Panc1 (cell line): ENCODE results near the gene RNF175. TPM values are rescaled to one million over a fixed set of nuclear protein-coding genes. Genes with fewer than 3 reads are reported as not detected.

Source experiments
- ATAC-seq: fragments of 200-7000 bp; cut with Tn5 transposase; 2 replicates; pipeline ENCODE4 v1.9.1; 2020; ENCODE audit warnings: mild to moderate bottlenecking, moderate library complexity
- BruUV-seq: library from RNA; stranded (reverse); fragments of 400-500 nt; replicated peaks from 2 replicates; lab custom pipeline; 2021; lab: Mats Ljungman, UMichigan
- CTCF ChIA-PET: fragments of 300-600 bp; sonication (Branson Sonifier 250); formaldehyde crosslinking; loops from one replicate; lab custom pipeline; 2022; ENCODE audit warnings: antibody characterized with exemption; lab: Charles Lee
- POLR2A ChIA-PET: fragments of 300-600 bp; sonication (Branson Sonifier 250); formaldehyde crosslinking; loops from one replicate; lab custom pipeline; 2022; ENCODE audit warnings: antibody characterized with exemption; lab: Charles Lee
- DNase-seq: peaks from one replicate; pipeline ENCODE4 v3.0.0-alpha.2; 2010; ENCODE audit warnings: low read depth, low spot score
- H3K27ac ChIP-seq: 2 replicates; pipeline ENCODE4 v1.5.1; 2011; ENCODE audit warnings: mild to moderate bottlenecking, low read length, inconsistent platforms
- H3K27me3 ChIP-seq: fragments of 200-500 bp; sonication (Bioruptor generic); 2 replicates; pipeline ENCODE4 v1.6.0; 2014; ENCODE audit warnings: low read length, inconsistent platforms; ENCODE audit not compliant: control insufficient read depth, insufficient read depth
- H3K36me3 ChIP-seq: fragments of 200-500 bp; sonication (Bioruptor generic); 2 replicates; pipeline ENCODE4 v1.5.1; 2014; ENCODE audit warnings: inconsistent platforms, mild to moderate bottlenecking, low read length, moderate library complexity; ENCODE audit not compliant: control insufficient read depth, insufficient read depth
- H3K4me1 ChIP-seq: 2 replicates; pipeline ENCODE4 v1.5.1; 2011; ENCODE audit warnings: inconsistent platforms, mild to moderate bottlenecking, low read length, moderate library complexity; ENCODE audit not compliant: control insufficient read depth, insufficient read depth
- H3K4me3 ChIP-seq, 2 experiments: 2 replicates each; pipeline ENCODE4 v1.5.1; 2011 to 2012; ENCODE audit warnings: low read depth in 2 of 2, low read length in 2 of 2, mild to moderate bottlenecking in 2 of 2, inconsistent platforms in 1 of 2, moderate library complexity in 1 of 2
- H3K9me3 ChIP-seq: fragments of 200-500 bp; sonication (Bioruptor generic); 2 replicates; pipeline ENCODE4 v1.5.1; 2014; ENCODE audit warnings: low read depth, mild to moderate bottlenecking, inconsistent platforms, low read length, moderate library complexity; ENCODE audit not compliant: control insufficient read depth, insufficient read depth
- POLR2AphosphoS5 ChIP-seq: IDR thresholded peaks from 2 replicates; pipeline ENCODE4 v1.6.1; 2012; ENCODE audit warnings: mild to moderate bottlenecking, low read depth, low read length, moderate library complexity
- SIN3A ChIP-seq: IDR thresholded peaks from 2 replicates; pipeline ENCODE4 v1.6.1; 2012; ENCODE audit warnings: low read depth, mild to moderate bottlenecking, low read length, moderate library complexity, borderline replicate concordance; ENCODE audit not compliant: insufficient read depth
- TCF7L2 ChIP-seq: IDR thresholded peaks from 2 replicates; pipeline ENCODE4 v1.6.1; 2011; ENCODE audit warnings: mild to moderate bottlenecking, low read depth, low read length, inconsistent platforms
- in situ Hi-C: cut with HindIII; loops from 2 replicates; pipeline ENCODE4 v1.10.0; 2016; ENCODE audit warnings: low sequenced_read_pairs, low pct_unique_long_range_greater_than_20kb
- intact Hi-C: fragments of 100-400 bp; cut with micrococcal nuclease; formaldehyde crosslinking; loops from one replicate; pipeline ENCODE4 v1.10.0; 2022; ENCODE audit not compliant: unreplicated experiment
- total RNA-seq: library from RNA; stranded (reverse); gene quantifications from one replicate; pipeline ENCODE4 v1.2.1, GENCODE V29; 2021; ENCODE audit not compliant: unreplicated experiment
- TF ChIP-seq, protein P1 (sequence below), 2 experiments: IDR thresholded peaks; 2 replicates each; pipeline ENCODE4 v1.6.1; 2011 to 2012; ENCODE audit warnings: low read depth in 2 of 2, control low read depth in 1 of 2, low read length in 1 of 2, mild to moderate bottlenecking in 1 of 2, moderate library complexity in 1 of 2; ENCODE audit not compliant: insufficient read depth in 1 of 2
- TF ChIP-seq, protein P2 (sequence below): fragments of 450-650 bp; IDR thresholded peaks from 2 replicates; pipeline ENCODE4 v1.5.1; 2017; ENCODE audit warnings: mild to moderate bottlenecking

RNF175 gene
- total RNA-seq, 1 experiment from 2014 or later = not detected

DNA sequence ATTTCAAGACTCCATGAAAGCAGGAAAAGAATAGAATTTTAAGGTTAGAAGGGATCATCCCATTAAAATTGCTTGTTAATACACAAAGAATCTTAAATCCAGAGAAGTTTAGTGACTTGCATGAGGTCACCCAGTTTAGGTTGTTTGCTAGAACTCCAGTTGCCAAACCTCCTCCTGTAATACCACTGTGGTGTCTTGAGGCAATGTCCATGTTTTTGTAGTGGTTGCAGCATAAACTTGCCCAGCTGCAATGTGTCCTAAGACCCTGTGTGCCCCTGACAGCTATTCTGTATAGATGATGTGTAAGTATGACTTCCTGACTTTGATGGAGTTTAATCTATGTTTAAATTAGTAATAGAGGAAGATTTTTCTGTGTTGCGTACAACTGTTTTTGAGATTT lies 22.8 kb upstream of the RNF175 start:
- ATAC-seq = no peak
- no peak for DNase-seq
- Histone ChIP-seq H3K9me3 (no peaks in the 10 kb centered on the region), H3K36me3 (no peaks in the 10 kb centered on the region), H3K27me3 (peaks cover 8% of the 10 kb centered on the region), H3K27ac (no peak overlapping the region), H3K4me3 (no peak overlapping the region), H3K4me1 (no peaks in the 10 kb centered on the region)
- BruUV-seq = no TSS peak
- in situ Hi-C loops = no loop called here
- POLR2A ChIA-PET = no interaction called here
- TF ChIP-seq, protein P1, sequence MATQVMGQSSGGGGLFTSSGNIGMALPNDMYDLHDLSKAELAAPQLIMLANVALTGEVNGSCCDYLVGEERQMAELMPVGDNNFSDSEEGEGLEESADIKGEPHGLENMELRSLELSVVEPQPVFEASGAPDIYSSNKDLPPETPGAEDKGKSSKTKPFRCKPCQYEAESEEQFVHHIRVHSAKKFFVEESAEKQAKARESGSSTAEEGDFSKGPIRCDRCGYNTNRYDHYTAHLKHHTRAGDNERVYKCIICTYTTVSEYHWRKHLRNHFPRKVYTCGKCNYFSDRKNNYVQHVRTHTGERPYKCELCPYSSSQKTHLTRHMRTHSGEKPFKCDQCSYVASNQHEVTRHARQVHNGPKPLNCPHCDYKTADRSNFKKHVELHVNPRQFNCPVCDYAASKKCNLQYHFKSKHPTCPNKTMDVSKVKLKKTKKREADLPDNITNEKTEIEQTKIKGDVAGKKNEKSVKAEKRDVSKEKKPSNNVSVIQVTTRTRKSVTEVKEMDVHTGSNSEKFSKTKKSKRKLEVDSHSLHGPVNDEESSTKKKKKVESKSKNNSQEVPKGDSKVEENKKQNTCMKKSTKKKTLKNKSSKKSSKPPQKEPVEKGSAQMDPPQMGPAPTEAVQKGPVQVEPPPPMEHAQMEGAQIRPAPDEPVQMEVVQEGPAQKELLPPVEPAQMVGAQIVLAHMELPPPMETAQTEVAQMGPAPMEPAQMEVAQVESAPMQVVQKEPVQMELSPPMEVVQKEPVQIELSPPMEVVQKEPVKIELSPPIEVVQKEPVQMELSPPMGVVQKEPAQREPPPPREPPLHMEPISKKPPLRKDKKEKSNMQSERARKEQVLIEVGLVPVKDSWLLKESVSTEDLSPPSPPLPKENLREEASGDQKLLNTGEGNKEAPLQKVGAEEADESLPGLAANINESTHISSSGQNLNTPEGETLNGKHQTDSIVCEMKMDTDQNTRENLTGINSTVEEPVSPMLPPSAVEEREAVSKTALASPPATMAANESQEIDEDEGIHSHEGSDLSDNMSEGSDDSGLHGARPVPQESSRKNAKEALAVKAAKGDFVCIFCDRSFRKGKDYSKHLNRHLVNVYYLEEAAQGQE (IDR thresholded peaks at IDR 0.05; ENCODE audit: insufficient read depth in 1 of 2, low read depth in 2 of 2, low read length in 1 of 2) = no peak
- TF ChIP-seq TCF7L2 (no peak), SIN3A (no peak), POLR2AphosphoS5 (no peak)
- TF ChIP-seq, protein P2, sequence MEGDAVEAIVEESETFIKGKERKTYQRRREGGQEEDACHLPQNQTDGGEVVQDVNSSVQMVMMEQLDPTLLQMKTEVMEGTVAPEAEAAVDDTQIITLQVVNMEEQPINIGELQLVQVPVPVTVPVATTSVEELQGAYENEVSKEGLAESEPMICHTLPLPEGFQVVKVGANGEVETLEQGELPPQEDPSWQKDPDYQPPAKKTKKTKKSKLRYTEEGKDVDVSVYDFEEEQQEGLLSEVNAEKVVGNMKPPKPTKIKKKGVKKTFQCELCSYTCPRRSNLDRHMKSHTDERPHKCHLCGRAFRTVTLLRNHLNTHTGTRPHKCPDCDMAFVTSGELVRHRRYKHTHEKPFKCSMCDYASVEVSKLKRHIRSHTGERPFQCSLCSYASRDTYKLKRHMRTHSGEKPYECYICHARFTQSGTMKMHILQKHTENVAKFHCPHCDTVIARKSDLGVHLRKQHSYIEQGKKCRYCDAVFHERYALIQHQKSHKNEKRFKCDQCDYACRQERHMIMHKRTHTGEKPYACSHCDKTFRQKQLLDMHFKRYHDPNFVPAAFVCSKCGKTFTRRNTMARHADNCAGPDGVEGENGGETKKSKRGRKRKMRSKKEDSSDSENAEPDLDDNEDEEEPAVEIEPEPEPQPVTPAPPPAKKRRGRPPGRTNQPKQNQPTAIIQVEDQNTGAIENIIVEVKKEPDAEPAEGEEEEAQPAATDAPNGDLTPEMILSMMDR = no peak
- intact Hi-C loops = no loop called here
- CTCF ChIA-PET = no interaction called here

DNA sequence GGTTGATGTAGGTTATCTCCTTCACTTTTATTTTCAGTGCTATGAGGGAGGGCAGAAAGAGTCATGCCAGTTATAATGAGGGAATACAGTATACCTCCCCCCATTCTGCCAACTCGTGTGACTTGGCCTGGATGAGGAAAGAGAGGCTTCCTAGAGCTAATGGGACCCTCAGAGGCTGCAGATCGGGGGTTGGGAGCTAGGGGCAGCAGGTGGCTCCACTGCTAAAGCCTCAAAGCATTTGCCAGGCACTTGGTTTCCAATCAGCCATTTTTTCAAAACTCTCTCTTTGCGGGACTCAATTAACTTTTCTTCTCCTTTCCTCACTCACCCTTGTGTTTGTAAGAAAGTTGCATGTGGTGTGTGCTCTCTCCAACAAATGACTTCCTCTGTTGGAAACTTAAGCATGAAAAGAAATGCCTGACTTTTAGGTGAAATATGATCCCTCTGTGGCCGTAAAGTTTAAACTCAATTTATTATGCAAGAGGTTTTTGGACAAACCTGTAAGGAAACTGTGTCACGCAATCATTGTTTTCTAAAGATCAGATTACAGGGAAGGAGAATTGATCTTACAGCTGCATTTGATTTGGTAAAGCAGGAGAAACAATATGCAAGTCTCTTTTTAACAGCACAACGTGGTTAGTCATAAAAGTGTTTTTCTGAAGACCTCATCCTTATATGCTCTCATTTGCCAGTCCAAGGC lies 22.0 kb upstream of the RNF175 start:
- ATAC-seq (no peak), DNase-seq (no peak)
- POLR2A ChIA-PET = no interaction called here
- no TSS peak for BruUV-seq
- Histone ChIP-seq H3K4me1 (no peaks in the 10 kb centered on the region), H3K36me3 (no peaks in the 10 kb centered on the region; the same call in 1 of the 2 replicates), H3K4me3 (no peak overlapping the region), H3K27me3 (peaks cover 3% of the 10 kb centered on the region), H3K9me3 (no peaks in the 10 kb centered on the region), H3K27ac (no peak overlapping the region)
- TF ChIP-seq, protein P1 (IDR thresholded peaks at IDR 0.05; ENCODE audit: insufficient read depth in 1 of 2, low read depth in 2 of 2, low read length in 1 of 2) = no peak
- TF ChIP-seq POLR2AphosphoS5 (no peak), SIN3A (no peak), TCF7L2 (no peak)
- TF ChIP-seq, protein P2 = no peak
- in situ Hi-C loops (no loop called here), intact Hi-C loops (no loop called here)
- CTCF ChIA-PET = no interaction called here
